RPMI7951 (cell line): Measurements from ENCODE around the gene SDSL. TPM values are rescaled to one million over a fixed set of nuclear protein-coding genes. Genes with fewer than 3 reads are reported as not detected.

Experiments used
- DNase-seq: peaks from one replicate; pipeline ENCODE4 v3.0.0-alpha.2; 2012; ENCODE audit warnings: low read depth
- total RNA-seq: library from RNA; depleted of rRNA; stranded (reverse); fragments of >200 nt; shearing (Covaris generic); gene quantifications from 2 replicates; pipeline ENCODE4 v1.2.3, GENCODE V29; 2014

SDSL gene
- total RNA-seq, 1 experiment from 2014 or later: 5.6 TPM

- DNase-seq: no peak
Measured at GRCh38 chr12:113396828-113397496, 25.2 kb upstream of the SDSL start.

DNA sequence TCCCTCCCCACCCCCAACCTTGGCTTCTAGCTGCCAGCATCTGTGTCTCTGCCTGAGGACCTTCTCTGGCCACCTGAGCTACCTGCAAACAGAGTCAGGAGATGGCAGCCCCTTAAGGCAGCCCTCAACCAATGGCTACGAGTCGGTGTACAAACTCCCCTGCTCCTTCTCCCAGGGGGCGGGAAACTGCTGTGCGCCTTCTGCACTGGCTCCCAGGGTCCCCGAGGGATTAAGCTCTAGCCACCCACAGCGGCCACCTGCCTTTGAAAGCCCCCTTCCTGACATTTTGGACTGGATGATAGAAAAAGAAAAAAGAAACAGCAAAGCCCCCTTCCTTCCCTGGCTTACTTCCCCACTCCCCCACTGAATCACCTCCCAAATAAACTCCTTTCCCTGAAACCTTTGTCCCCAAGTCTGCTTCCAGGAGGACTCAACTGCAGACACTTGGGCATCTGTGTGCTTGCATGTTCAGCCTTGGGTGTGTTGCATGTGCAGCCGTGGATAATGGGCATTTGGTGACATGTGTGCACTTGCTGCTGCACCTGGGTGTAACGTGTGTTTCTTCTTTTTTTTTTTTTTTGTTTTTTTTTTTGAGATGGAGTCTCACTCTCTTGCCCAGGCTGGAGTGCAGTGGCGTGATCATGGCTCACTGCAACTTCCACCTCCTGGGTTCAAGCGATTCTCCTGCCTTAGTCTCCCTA is 24.5 kb upstream of the SDSL start:
- DNase-seq: no peak

- no peak for DNase-seq
Measured at GRCh38 chr12:113398346-113399290, 23.6 kb upstream of the SDSL start.

GRCh38 chr12:113399490-113399889 is 22.7 kb upstream of the SDSL start:
- DNase-seq: no peak

GRCh38 chr12:113400362-113400761 is 21.8 kb upstream of the SDSL start:
- DNase-seq: no peak

DNA sequence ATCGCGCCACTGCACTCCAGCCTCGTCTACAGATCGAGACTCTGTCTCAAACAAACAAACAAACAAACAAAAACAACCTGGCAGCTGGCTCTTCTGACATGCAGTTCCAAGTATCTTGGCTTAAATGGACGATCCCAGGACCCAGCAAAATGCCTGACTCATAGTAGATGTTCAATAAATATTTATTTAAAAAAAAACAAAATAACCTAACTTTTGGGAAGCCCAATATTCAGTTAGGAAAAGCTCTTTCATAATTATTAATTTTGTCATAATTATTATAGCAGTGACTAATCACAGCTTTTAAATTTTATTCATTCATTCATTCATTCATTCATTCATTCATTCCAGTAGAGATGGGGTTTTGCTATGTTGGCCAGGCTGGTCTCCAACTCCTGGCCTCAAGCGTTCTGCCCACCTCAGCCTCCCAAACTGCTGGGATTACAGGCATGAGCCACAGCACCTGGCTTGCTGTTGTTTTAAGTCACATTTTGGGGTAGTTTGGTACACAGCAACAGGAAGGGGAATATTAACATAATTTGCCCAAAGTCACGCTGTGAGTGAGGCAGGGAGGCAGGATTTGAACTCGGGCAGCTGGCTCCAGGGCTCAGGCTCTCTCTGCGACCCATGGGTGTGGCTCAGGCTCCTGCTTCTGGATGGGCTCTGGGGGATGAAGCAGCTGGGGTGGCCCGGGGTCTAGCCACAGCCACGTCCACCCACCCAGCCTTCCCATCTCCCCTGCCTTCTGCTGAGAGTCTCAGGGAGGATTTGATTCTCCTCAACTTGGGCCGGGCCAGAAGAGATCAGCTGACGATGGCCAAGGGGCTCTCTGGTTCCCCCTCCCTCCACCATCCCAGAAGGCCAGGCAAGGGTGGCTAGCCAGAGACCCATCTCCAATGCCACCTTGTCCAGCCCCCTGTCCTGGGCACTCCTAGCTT is 20.8 kb upstream of the SDSL start:
- no peak for DNase-seq

DNA sequence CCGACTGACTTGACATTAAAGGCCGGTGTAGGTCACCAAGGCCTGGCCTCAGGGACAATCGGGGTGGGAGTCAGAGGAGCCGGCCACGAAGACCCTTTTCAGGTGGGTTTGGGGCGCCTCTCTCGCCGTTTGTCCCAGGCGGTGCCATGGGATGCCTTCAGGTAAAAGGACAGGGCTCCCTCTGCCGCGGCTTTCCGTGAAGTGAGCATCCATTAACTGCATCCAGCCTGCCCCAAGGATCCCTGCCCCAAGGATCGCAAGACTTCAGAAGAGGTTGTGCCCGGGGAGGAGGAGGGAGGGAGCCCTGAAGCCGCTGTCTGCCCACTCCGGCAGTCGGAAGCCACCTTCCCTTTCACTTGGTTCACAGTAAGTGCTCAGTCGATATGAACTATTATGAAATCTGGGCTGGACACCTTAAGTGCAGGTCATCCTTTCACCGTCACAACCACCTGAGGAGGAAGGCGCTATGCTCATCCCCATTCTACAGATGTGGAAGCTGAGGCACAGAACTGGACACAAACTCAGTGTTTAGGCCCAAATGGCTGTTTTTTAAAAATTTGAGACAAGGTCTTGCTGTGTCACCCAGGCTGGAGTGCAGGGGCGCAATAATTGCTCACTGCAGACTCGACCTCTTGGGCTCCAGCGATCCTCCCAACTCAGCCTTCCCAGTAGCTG is 19.5 kb upstream of the SDSL start:
- DNase-seq: no peak

- no peak for DNase-seq
Measured at GRCh38 chr12:113403435-113404415, 18.5 kb upstream of the SDSL start, which contains the start of gene SDS. SDS (minus strand) TSS chr12:113403887; CDS start chr12:113399708, 4,179 bp downstream.

DNA sequence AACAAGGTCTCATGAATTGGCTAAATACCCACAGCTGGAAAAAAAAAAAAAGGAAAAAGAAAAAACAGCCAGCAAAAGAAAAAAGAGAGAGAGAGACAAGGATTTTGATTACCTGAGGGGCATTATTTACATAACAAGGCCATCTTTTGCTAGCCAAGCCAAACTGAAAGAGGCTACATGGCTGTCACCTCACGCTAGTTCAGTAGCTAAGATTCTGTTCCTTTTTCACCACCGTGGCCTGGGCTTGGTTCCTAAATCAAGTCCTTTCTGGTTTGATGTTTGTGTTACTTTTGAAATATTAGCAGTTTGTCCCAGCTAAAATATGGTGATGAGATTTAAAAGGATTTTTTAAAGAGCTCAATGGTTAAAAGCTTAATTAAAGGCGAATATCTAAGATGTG is 16.5 kb upstream of the SDSL start:
- DNase-seq: no peak

DNA sequence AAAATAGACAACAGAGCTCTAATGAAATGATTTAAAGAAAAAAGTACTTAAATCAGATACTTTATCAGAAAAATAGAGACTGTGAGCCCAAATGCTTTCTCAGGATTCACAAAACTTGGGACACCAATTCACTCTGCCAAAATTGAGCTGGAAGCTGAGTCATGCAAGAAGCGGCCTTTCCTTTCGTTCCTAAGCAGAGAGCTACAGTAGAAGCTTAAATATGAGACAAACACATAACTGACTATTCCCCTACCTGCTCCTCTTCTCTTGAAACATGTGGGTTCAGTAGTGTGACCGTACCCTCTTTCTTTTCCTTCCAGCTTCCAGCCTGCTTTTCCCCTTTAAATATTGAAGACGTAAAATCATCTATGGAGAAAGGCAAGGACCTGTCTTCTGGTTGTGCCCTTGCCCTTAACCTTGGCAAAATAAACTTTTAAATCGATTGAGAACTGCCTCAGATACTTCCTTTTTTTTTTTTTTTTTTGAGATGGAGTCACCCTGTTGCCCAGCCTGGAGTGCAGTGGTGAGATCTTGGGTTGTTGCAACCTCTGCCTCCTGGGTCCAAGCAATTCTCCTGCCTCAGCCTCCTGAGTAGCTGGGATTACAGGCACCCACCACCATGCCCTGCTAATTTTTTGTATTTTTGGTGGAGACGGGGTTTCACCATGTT is 14.1 kb upstream of the SDSL start:
- DNase-seq: peak; percentile 29

DNA sequence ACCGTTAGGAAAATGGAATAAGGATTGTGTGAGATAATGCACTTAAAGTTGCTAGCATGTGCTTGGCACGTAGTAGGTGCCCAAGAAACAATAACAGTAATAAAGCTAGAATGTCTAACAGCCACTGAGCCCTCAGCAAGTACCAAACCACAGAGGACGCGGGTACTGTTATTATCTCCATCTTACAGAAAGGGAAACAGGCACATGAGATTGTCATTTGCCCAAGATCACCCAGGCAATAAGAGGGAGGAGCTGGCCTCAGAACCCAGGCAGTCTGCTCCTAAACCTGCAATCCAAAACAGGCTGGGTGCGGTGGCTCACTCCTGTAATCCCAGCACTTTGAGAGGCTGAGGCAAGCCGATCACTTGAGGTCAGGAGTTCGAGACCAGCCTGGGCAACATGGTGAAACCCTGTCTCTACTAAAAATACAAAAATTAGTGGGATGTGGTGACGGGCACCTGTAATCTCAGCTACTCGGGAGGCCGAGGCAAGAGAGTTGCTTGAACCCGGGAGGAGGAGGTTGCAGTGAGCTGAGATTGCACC is 13.4 kb upstream of the SDSL start:
- DNase-seq: no peak

DNA sequence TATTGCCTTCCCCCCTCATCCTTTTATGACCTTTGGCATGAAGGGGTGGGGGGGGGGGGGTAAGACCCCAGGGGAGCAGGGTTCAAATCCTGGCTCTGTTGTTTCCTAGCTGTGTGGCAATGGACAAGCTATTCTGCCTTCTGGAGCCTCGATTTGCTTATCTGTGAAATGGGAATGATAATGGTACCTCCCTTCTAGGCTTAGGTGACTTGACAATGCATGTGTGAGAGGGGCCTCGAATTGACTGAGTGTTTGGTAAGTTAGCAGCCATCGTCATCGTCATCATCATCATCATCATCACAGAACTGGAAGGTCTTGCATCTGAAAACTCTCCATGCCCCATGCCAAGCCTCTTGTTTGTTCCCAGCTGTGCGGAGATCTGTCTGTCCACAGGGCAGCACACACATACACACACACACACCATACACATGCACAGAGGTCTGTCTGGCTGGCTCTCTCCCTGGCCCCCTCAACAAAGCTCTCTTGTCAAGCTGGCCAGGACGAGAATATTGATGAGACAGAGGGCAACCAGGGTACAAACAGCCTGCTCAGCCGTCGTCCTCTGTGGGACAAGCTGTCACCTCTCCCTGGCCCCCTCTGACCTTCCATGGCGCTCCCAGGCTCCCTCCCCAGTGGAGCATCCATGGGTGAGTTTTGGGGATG is 12.6 kb upstream of the SDSL start:
- DNase-seq: no peak

DNA sequence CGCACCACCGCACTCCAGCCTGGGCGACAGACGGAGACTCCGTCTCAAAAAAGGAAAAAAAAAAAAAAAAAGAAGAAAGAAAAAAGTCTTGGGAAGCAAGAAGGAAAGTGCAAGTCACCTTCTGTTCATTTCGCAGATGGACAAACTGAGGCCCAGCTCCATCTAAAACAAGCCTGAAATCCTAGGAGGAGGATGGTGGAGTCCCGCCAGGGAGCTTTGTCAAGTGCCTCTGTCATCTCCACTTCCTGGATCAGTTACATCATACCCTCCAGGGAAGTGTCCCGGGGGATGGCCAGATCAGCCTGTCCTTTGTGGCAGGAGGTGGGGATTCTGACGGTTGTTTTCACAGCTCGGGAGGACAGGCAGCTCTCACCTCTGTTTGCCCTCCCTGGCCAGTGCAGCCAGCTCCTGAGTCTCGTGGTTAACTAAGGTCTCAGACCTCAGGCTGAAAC is 8.7 kb upstream of the SDSL start:
- peak; percentile 27 for DNase-seq

- no peak for DNase-seq
Measured at GRCh38 chr12:113414519-113415038, 7.6 kb upstream of the SDSL start.

GRCh38 chr12:113416091-113416754 is 6.0 kb upstream of the SDSL start:
- no peak for DNase-seq

DNA sequence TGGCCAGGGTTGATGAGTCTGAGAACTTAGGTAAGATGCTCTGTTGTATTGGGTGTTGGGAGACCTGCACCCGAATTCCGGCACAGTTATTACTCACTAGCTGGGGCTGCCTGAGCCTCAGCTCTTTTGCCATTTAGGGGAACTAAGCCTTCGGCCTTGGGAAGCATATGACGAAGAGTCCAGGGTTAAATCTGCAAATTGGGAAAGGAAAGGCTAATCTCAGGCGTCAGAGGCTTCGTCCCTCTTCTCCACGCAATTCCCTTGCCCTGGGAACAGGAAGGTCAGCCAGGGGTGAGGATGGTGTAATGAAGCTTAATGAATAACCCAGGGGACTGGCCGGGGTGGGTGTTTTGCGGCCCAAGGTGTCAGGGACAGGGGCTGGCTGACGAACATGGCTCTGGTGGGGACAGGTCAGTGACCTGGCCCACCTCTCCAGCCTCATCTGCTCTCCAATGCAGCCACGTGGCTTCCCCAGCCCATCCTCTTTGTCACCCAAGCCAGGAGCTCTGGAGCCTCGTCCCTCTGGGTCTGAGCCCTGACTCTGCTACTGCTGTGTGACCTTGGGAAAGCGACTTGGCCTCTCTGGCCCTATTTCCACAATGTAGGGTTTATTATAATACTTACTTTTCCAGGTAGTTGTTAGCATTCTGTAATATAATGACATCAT is 3.8 kb upstream of the SDSL start:
- DNase-seq: no peak
